GM23338 (cell line): ENCODE measurements around the gene FAM185A. TPM values are rescaled to one million over a fixed set of nuclear protein-coding genes. Genes with fewer than 3 reads are reported as not detected.

Source experiments
- ATAC-seq: fragments of 200-7000 bp; cut with Tn5 transposase; 3 replicates; pipeline ENCODE4 v1.9.1; 2020
- DNase-seq: peaks from one replicate; pipeline ENCODE4 v3.0.0-alpha.2; 2015; ENCODE audit warnings: low spot score
- H2AFZ ChIP-seq: fragments of 200-600 bp; sonication (generic); 2 replicates; pipeline ENCODE4 v1.8.0; 2016; ENCODE audit warnings: antibody characterized with exemption, mild to moderate bottlenecking, moderate library complexity
- H3F3A ChIP-seq: fragments of 200-600 bp; sonication (generic); replicated peaks from 2 replicates; pipeline ENCODE4 v1.8.0; 2017; ENCODE audit warnings: antibody characterized with exemption, mixed run types, low read depth
- H3K27ac ChIP-seq: fragments of 200-600 bp; sonication (generic); 2 replicates; pipeline ENCODE4 v1.6.1; 2016; ENCODE audit warnings: low read depth
- H3K27me3 ChIP-seq: fragments of 200-600 bp; sonication (generic); 2 replicates; pipeline ENCODE4 v1.8.0; 2016; ENCODE audit warnings: mild to moderate bottlenecking, mixed run types, moderate library complexity; ENCODE audit not compliant: insufficient read depth
- H3K36me3 ChIP-seq: fragments of 200-600 bp; sonication (generic); 2 replicates; pipeline ENCODE4 v1.8.0; 2016; ENCODE audit warnings: mild to moderate bottlenecking; ENCODE audit not compliant: insufficient read depth
- H3K4me1 ChIP-seq: fragments of 200-600 bp; sonication (generic); 2 replicates; pipeline ENCODE4 v1.8.0; 2016; ENCODE audit warnings: mild to moderate bottlenecking, moderate library complexity; ENCODE audit not compliant: insufficient read depth
- H3K4me2 ChIP-seq: fragments of 200-600 bp; sonication (generic); 2 replicates; pipeline ENCODE4 v1.7.1; 2017; ENCODE audit warnings: mixed run types
- H3K4me3 ChIP-seq: fragments of 200-600 bp; sonication (generic); 2 replicates; pipeline ENCODE4 v1.6.1; 2016; ENCODE audit warnings: mixed run types
- H3K79me2 ChIP-seq: fragments of 200-600 bp; sonication (generic); replicated peaks from 2 replicates; pipeline ENCODE4 v1.8.0; 2017; ENCODE audit warnings: mild to moderate bottlenecking; ENCODE audit not compliant: insufficient read depth
- H3K9me2 ChIP-seq: fragments of 200-600 bp; sonication (generic); 2 replicates; pipeline ENCODE4 v1.8.0; 2017; ENCODE audit not compliant: insufficient read depth
- H4K20me1 ChIP-seq: fragments of 200-600 bp; sonication (generic); replicated peaks from 2 replicates; pipeline ENCODE4 v1.8.0; 2017; ENCODE audit warnings: mild to moderate bottlenecking; ENCODE audit not compliant: insufficient read depth
- H3K27ac Mint-ChIP-seq: 2 replicates; pipeline ENCODE4 v1.8.0; 2020; ENCODE audit warnings: inconsistent platforms, mild to moderate bottlenecking, moderate library complexity, mixed read lengths
- H3K27me3 Mint-ChIP-seq: 3 replicates; pipeline ENCODE4 v1.8.0; 2022; ENCODE audit warnings: low read depth, mild to moderate bottlenecking, moderate library complexity, mixed read lengths, inconsistent platforms; ENCODE audit not compliant: insufficient read depth, poor library complexity
- H3K36me3 Mint-ChIP-seq: 3 replicates; pipeline ENCODE4 v1.8.0; 2021; ENCODE audit warnings: low read depth, mild to moderate bottlenecking, inconsistent platforms, moderate library complexity, mixed read lengths
- H3K4me1 Mint-ChIP-seq: 3 replicates; pipeline ENCODE4 v1.8.0; 2020; ENCODE audit warnings: mild to moderate bottlenecking, inconsistent platforms, mixed read lengths
- H3K4me3 Mint-ChIP-seq: 3 replicates; pipeline ENCODE4 v1.8.0; 2021; ENCODE audit warnings: moderate library complexity, mild to moderate bottlenecking, inconsistent platforms, mixed read lengths
- H3K9me3 Mint-ChIP-seq: 3 replicates; pipeline ENCODE4 v1.8.0; 2020; ENCODE audit warnings: moderate library complexity, mild to moderate bottlenecking, inconsistent platforms, mixed read lengths
- CREB1 ChIP-seq: fragments of 250-450 bp; sonication (Bioruptor Pico); IDR thresholded peaks from 2 replicates; pipeline ENCODE4 v1.5.0; 2020; ENCODE audit warnings: low read depth, mild to moderate bottlenecking, moderate library complexity
- CTCF ChIP-seq, 2 experiments: fragments of 200-600 bp in 1 of 2; sonication (generic) in 1 of 2; conservative IDR thresholded peaks; 2 replicates each; pipeline versions ENCODE4 v1.5.1 to v1.6.1; 2016 to 2017; ENCODE audit warnings: antibody characterized with exemption in 2 of 2, low read depth in 2 of 2, mild to moderate bottlenecking in 2 of 2, moderate library complexity in 1 of 2
- ETS1 ChIP-seq: IDR thresholded peaks from 2 replicates; pipeline ENCODE4 v1.6.1; 2016; ENCODE audit warnings: antibody characterized with exemption
- EZH2 ChIP-seq: fragments of 200-600 bp; sonication (generic); IDR thresholded peaks from one replicate; pipeline ENCODE4 v1.8.0; 2017; ENCODE audit warnings: antibody characterized with exemption, mild to moderate bottlenecking, low read depth; ENCODE audit not compliant: unreplicated experiment
- EZH2phosphoT487 ChIP-seq: fragments of 200-600 bp; sonication (generic); IDR thresholded peaks from one replicate; pipeline ENCODE4 v1.8.1; 2018; ENCODE audit warnings: antibody characterized with exemption; ENCODE audit not compliant: unreplicated experiment
- JUNB ChIP-seq: IDR thresholded peaks from one replicate; pipeline ENCODE4 v1.6.1; 2016; ENCODE audit warnings: antibody characterized with exemption; ENCODE audit not compliant: unreplicated experiment
- NANOG ChIP-seq: IDR thresholded peaks from 2 replicates; pipeline ENCODE4 v1.6.1; 2016; ENCODE audit warnings: antibody characterized with exemption, borderline replicate concordance
- POLR2AphosphoS5 ChIP-seq: IDR thresholded peaks from 2 replicates; pipeline ENCODE4 v1.6.1; 2016; ENCODE audit warnings: antibody characterized with exemption, low read depth
- REST ChIP-seq: IDR thresholded peaks from one replicate; pipeline ENCODE4 v1.6.1; 2018; ENCODE audit warnings: antibody characterized with exemption; ENCODE audit not compliant: unreplicated experiment
- STAT1 ChIP-seq: IDR thresholded peaks from one replicate; pipeline ENCODE4 v1.6.1; 2016; ENCODE audit warnings: antibody characterized with exemption; ENCODE audit not compliant: unreplicated experiment
- ZNF114 ChIP-seq: fragments of 250-450 bp; sonication (Bioruptor Pico); IDR thresholded peaks from 2 replicates; pipeline ENCODE4 v1.5.0; 2020; ENCODE audit warnings: mild to moderate bottlenecking, moderate library complexity
- ZNF331 ChIP-seq: fragments of 250-450 bp; sonication (Bioruptor Pico); IDR thresholded peaks from 2 replicates; pipeline ENCODE4 v1.5.0; 2020; ENCODE audit warnings: low read depth, mild to moderate bottlenecking, moderate library complexity
- ZNF462 ChIP-seq: fragments of 250-450 bp; sonication (Bioruptor Pico); IDR thresholded peaks from 2 replicates; pipeline ENCODE4 v1.5.0; 2020; ENCODE audit warnings: mild to moderate bottlenecking, moderate library complexity
- polyA plus RNA-seq: library from polyadenylated mRNA; unstranded; fragments of >200 nt; fragmentation: Nextera tagmentation; extraction: Ambion mirVana; gene quantifications from 2 replicates; pipeline ENCODE4 v1.2.1, GENCODE V29; 2016
- total RNA-seq: library from RNA; depleted of rRNA; stranded (reverse); fragments of >200 nt; shearing (Covaris generic); gene quantifications from 2 replicates; pipeline ENCODE4 v1.2.3, GENCODE V29; 2014

FAM185A gene
- total and polyA plus RNA-seq, 2 experiments from 2014 or later: 5.7 to 11.7 TPM

GRCh38 chr7:102810916-102811315 lies 62.1 kb downstream of the FAM185A start:
- no peaks in the 10 kb centered on the region for H3K36me3 Mint-ChIP-seq
- peaks cover 2% of the 10 kb centered on the region; the same call in 1 of the 3 replicates for H3K4me1 Mint-ChIP-seq
- no peak overlapping the region for H3K4me2 ChIP-seq
- H3K79me2 ChIP-seq: no peaks in the 10 kb centered on the region
- H3F3A ChIP-seq: no peaks in the 10 kb centered on the region
- no peak overlapping the region for H3K4me3 ChIP-seq
- ATAC-seq (no peak), DNase-seq (no peak)
- no peaks in the 10 kb centered on the region for H3K9me3 Mint-ChIP-seq
- no peak overlapping the region for H3K4me3 Mint-ChIP-seq
- no peak overlapping the region for H3K27ac Mint-ChIP-seq
- no peak for TF ChIP-seq EZH2
- TF ChIP-seq CREB1 (CRISPR knock-in tag): no peak
- TF ChIP-seq POLR2AphosphoS5: no peak
- TF ChIP-seq JUNB: no peak
- TF ChIP-seq NANOG: no peak
- TF ChIP-seq STAT1: no peak
- no peak for TF ChIP-seq ZNF462 (CRISPR knock-in tag)
- TF ChIP-seq REST: no peak
- TF ChIP-seq ZNF114: no peak
- TF ChIP-seq CTCF (conservative IDR thresholded peaks at IDR 0.05; ENCODE audit: low read depth in 2 of 2): no peak
- TF ChIP-seq EZH2phosphoT487: no peak
- TF ChIP-seq ZNF331 (CRISPR knock-in tag): no peak
- no peak for TF ChIP-seq ETS1
- H3K4me1 ChIP-seq: peaks cover 4% of the 10 kb centered on the region; the same call in 1 of the 2 replicates
- H4K20me1 ChIP-seq: no peaks in the 10 kb centered on the region
- H3K27me3 ChIP-seq: no peaks in the 10 kb centered on the region
- no peak overlapping the region for H2AFZ ChIP-seq
- no peaks in the 10 kb centered on the region for H3K36me3 ChIP-seq
- no peak overlapping the region for H3K27ac ChIP-seq
- H3K9me2 ChIP-seq: no peaks in the 10 kb centered on the region
- H3K27me3 Mint-ChIP-seq: no peaks in the 10 kb centered on the region
